GM13976 (cell line): ENCODE data around the gene DTX3.
"Not testable (repeated sequence)": the region's sequence is repeated elsewhere in the genome, so short reads cannot be mapped to it uniquely, and the experiment has no call there.

Experiments used
- DNase-seq: peaks from one replicate; pipeline ENCODE4 v3.0.0; 2012; ENCODE audit warnings: low spot score
- in situ Hi-C: fragments of 300-500 bp; cut with MboI; formaldehyde crosslinking; loops from one replicate; pipeline ENCODE4 v1.12.0; 2022; ENCODE audit warnings: low sequenced_read_pairs, mixed read lengths, inconsistent platforms; ENCODE audit not compliant: unreplicated experiment
- TF ChIP-seq, protein P1 (sequence below): IDR thresholded peaks from 2 replicates; pipeline ENCODE4 v1.5.1; 2012; ENCODE audit warnings: borderline replicate concordance, mild to moderate bottlenecking; ENCODE audit not compliant: insufficient read depth; ENCODE audit errors: extremely low read depth, missing control alignments, control extremely low read depth

DTX3 gene

DNA sequence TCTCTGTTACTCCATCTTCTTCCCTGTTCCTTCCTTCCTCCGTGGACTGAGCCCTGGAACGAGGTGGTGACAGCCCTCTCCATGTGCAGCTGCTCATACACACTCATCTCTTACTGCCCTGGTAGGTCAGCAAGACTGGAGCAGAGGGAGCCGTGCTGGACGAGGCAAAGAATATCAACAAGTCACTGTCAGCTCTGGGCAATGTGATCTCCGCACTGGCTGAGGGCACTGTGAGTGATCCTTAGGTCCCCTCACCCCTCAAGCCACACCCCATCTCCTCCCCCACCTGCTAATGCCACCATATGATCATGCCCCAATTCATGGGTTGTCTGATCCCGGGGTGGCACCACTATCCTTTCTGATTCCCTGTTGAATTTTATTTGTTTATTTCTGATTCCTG lies 35.8 kb upstream of the DTX3 start:
- DNase-seq, result no peak
- in situ Hi-C loops, result no loop called here
- TF ChIP-seq, protein P1, sequence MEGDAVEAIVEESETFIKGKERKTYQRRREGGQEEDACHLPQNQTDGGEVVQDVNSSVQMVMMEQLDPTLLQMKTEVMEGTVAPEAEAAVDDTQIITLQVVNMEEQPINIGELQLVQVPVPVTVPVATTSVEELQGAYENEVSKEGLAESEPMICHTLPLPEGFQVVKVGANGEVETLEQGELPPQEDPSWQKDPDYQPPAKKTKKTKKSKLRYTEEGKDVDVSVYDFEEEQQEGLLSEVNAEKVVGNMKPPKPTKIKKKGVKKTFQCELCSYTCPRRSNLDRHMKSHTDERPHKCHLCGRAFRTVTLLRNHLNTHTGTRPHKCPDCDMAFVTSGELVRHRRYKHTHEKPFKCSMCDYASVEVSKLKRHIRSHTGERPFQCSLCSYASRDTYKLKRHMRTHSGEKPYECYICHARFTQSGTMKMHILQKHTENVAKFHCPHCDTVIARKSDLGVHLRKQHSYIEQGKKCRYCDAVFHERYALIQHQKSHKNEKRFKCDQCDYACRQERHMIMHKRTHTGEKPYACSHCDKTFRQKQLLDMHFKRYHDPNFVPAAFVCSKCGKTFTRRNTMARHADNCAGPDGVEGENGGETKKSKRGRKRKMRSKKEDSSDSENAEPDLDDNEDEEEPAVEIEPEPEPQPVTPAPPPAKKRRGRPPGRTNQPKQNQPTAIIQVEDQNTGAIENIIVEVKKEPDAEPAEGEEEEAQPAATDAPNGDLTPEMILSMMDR, result no peak

DNA sequence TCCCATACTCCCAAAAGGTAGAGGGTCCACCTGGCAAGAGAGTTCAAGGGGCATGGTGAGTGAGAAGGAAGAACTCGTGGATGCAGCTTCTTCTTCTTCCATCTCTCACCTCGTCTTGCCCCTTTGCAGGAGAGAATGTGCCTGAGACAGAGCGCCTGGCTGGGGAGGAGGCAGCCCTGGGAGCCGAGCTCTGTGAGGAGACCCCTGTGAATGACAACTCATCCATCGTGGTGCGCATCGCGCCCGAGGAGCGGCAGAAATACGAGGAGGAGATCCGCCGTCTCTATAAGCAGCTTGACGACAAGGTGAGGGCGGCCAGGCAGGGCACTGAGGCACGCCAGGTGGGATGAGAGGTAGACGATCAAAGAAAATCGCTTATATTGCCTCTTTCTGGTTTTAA lies 34.8 kb upstream of the DTX3 start:
- TF ChIP-seq, protein P1, result no peak
- DNase-seq, result no peak
- in situ Hi-C loops, result no loop called here

DNA sequence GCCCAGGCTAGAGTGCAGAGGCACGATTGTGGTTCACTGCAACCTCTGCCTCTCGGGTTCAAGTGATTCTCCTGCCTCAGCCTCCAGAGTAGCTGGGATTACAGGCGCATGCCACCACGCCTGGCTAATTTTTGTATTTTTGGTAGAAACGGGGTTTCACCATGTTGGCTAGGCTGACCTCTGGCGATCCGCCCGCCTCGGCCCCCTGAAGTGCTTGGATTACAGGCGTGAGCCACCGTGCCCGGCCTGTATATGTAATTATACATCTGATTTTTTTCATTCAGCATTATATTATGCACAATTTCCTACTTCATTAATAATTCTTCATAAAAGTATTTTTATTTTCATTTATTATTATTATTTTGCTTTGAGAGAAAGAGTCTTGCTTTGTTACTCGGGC lies 34.2 kb upstream of the DTX3 start:
- DNase-seq, in situ Hi-C loops: not testable (repeated sequence)

DNA sequence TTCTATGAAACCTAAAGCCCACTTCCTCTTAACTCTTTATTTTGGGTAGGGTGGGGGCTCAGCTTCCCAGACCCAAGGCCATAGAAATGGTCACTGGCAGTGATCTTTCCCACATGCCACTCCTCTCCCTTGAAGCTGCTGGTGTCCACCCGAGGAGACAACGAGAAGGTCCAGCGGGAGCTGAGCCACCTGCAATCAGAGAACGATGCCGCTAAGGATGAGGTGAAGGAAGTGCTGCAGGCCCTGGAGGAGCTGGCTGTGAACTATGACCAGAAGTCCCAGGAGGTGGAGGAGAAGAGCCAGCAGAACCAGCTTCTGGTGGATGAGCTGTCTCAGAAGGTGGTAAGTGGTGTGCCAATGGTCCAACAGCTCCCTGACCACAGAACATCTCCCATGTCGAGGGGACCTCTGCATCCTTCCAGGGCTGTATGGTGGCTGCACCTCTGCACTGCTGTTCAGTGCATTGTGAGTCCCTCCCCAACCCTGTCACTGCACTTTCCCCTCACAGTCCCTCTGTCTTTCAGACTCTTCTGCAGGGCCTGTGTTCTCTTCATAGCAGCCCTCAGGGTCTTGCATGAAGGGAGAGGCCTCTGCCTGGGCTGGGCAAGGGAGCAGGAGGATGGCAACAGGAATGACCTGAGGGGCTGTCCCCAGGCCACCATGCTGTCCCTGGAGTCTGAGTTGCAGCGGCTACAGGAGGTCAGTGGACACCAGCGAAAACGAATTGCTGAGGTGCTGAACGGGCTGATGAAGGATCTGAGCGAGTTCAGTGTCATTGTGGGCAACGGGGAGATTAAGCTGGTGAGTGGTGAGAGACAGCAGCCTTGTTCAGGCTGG lies 32.5 kb upstream of the DTX3 start:
- in situ Hi-C loops, result no loop called here
- DNase-seq, result no peak
- TF ChIP-seq, protein P1, result no peak

DNA sequence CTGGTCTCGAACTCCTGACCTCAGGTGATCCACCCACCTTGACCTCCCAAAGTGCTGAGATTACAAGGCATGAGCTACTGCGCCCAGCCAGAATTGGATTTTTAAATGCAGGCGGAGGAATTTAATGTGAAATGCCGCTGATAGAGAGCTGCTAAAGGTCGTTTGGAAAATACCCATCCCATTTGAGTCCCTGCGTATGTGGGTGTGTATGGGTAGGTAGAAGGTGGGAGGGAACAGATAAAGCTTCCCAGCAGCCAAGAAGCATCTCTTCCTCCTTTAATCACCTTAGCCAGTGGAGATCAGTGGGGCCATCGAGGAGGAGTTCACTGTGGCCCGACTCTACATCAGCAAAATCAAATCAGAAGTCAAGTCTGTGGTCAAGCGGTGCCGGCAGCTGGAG lies 29.8 kb upstream of the DTX3 start:
- TF ChIP-seq, protein P1, result no peak
- in situ Hi-C loops, result no loop called here
- no peak for DNase-seq

DNA sequence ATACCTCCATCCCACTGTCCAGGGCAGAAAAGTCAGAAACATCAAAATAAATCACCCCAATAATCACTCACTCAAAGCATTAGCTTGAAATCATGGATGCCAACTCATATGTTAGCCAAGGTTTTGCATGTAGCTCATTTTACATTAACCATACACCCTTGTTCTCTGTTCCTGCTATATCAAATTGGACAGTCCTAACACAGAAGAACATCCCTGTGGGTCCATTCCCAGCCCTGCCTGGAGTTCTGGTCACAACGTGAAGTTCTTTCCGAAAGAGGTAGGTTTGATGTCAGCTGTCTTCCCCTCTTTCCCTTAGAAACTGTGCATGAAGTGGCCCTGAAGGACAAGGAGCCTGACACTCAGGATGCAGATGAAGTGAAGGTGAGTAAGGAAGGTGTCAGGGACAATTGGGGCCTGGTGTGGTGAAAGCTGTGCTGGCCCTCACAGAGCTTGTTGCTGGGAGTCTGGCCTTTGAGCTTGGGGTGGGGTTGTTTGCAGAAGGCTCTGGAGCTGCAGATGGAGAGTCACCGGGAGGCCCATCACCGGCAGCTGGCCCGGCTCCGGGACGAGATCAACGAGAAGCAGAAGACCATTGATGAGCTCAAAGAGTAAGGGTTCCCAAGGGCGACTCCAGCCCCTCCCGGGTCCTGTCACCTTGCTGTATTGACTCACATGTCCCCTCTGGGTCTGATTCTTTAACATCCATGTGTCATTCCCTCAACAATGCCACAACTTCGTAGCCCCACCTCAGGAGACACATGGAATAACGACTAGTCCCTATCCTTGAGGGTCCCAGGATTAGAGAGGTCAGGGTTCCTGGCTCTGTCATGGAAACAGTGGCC lies 28.6 kb upstream of the DTX3 start:
- in situ Hi-C loops, result no loop called here
- TF ChIP-seq, protein P1, result no peak
- DNase-seq, result no peak
